HG03039 (cell line): Measurements from ENCODE around the gene BCDIN3D.
"Not testable (repeated sequence)": the region's sequence is repeated elsewhere in the genome, so short reads cannot be mapped to it uniquely, and the experiment has no call there.

Source experiments
- ATAC-seq: cut with Tn5 transposase; IDR thresholded peaks from one replicate; pipeline ENCODE4 v1.9.1; 2021; ENCODE audit warnings: mild to moderate bottlenecking, moderate library complexity; ENCODE audit not compliant: unreplicated experiment

BCDIN3D gene

GRCh38 chr12:49863946-49864797, 21.3 kb upstream of the BCDIN3D start:
- ATAC-seq = no peak

GRCh38 chr12:49860921-49861320, 18.0 kb upstream of the BCDIN3D start:
- not testable (repeated sequence) for ATAC-seq

- ATAC-seq = not testable (repeated sequence)
Measured at GRCh38 chr12:49855890-49856289, 13.0 kb upstream of the BCDIN3D start.

DNA sequence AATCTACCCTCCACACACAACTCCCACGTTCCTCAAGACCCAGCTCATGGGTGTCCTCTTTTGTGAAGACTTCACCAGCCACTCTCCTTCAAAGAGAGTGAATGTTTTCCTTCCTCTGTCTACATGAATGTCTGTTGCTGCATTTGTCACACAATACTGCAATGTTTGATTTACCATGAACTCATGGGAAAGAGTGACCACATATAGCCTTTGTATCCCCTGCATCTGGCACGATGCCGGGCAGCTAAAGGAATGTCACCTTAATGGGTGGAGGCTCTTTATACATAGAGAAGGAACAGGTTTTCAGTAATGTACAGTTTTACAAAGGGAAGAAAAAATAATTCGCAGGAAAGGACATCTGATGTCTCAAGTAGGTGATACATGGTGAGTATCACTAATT, 12.1 kb upstream of the BCDIN3D start:
- ATAC-seq = no peak

- no peak for ATAC-seq
Measured at GRCh38 chr12:49853671-49854070, 10.8 kb upstream of the BCDIN3D start.

- ATAC-seq = no peak
Measured at GRCh38 chr12:49847161-49847560, 4.3 kb upstream of the BCDIN3D start.

DNA sequence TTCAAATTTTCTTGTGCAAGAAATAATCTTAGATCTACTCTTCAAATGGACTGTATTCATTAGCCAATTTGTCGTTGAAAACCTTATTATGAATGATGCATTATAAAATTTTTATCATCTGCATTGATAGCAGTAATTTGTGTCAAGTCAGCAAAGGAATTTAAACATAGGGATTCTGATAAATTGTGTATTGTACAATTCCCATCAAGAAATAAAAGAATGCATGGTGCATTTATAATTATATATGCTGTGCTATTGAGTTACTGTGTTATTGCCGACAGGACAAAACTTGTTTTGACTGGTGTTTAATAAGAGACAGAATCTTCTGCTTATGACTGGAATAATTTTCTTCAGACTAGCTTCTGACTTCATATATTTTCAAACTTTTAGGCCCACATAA, 3.1 kb upstream of the BCDIN3D start:
- no peak for ATAC-seq

DNA sequence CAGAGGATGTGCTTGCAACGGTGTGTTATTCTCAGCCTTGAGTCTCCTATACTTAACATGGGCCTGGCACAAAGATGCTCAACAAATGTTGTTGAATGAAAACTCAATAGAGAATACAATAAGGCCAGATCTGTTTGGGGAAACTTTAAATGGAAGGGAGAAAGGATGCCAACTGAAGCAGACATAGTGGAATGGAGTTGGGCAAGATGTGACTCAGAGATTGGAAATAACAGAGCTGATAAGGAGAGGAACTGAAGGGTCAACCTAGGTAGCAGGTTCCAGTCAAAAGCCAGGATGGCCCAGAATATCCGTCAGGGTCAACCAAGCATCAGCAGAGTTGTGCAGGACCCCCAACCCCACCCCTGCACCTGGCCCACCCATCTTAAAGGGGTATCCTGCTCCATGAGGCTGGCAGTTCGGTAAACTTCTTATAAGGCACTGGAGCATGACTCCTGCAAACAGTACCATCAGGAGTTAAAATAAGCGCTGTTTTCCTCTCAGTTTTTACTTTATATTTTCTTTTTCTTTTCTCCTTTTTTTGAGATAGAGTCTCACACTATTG, 1.1 kb upstream of the BCDIN3D start:
- ATAC-seq = no peak

- ATAC-seq = no peak
Measured at GRCh38 chr12:49843411-49843810, 505 bp upstream of the BCDIN3D start.

DNA sequence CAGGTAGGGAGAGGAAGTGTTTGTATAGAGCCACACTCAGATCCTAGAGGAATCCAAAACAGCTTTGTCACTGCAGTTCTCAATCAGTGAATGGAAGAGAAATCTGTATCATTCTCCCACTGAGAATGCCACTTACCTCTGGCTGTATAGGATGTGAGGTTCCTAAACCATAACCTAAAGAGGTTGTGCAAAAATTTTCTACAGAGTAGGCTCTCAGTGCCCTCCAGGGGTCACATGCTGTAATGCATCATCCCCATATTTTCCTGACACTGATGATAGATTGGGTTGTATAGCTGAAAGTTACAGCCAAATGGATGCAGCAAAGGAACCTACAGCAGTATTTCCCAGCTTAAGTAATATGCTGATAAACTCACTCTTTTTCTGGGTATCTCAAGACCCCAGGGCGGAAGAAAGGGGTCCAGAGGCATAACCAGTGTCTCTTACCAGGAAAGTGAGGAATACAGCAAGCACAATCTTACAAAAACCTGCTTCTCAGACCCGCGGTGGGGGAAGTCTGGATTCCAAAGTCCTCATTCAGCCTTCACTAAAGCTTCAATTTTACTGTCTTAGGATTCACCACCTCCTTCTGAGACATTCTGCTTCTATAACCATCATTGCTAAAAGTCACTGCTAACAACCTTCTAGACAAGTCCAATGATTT, 3.8 kb downstream of the BCDIN3D start:
- no peak for ATAC-seq

DNA sequence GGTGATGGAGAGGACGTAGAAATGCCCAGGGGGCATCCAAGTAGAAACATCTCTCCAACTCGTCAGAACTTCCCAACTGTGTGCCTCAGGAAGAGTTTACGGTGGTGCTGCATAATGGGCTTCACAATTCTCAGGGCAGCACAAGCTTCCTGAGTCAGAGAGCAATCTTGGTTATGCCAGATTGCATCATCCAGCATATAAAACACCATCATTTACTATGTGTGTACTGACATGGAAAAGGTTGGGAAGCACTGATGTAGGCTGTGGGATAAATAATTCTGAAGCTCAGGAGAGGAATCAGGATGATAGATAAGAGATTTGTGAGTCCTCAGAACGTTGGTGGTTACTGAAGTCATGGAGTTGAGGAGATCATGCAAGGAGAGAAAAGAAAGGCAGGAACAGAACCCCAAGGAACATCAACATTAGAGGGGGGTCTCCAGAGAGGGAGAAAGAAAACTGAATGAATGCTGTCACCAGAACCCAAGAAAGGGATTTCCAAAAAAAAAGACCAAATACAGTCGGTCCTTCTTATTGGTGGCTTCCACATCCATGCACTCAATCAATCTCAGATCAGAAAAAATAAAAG, 10.0 kb downstream of the BCDIN3D start:
- no peak for ATAC-seq

GRCh38 chr12:49831717-49832116, 11.2 kb downstream of the BCDIN3D start:
- no peak for ATAC-seq

- peak; percentile 90 for ATAC-seq
Measured at GRCh38 chr12:49828133-49829091, 14.5 kb downstream of the BCDIN3D start, which contains the start of gene NCKAP5L. NCKAP5L (minus strand) TSS chr12:49828413; CDS start chr12:49804044, 24,369 bp downstream.

- ATAC-seq = peak; percentile 15
Measured at GRCh38 chr12:49827401-49828099, 15.4 kb downstream of the BCDIN3D start.

- no peak for ATAC-seq
Measured at GRCh38 chr12:49827051-49827400, 15.9 kb downstream of the BCDIN3D start.

DNA sequence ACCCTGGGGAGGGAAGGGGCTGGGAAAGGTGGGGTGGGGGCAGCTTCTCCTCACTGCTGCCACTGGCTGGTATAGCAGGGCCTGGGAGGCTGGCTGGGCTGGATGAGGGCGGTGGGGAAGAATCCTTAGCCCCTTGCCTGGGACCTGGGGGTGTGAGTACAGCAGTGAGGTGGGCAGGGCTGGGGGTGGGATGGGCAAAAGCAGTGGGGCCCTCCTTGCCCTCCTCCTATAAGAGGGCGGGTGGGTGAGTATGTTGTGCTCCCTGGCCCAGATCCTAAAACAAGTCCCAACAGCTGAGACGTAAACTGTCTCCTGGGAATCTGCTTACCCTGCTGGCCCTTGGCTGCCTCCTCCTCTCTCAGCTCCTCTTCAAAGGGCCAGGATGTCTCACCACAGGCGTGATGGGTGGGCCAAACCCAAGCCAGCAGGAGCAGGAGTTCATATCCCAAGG, 16.9 kb downstream of the BCDIN3D start:
- ATAC-seq = no peak

DNA sequence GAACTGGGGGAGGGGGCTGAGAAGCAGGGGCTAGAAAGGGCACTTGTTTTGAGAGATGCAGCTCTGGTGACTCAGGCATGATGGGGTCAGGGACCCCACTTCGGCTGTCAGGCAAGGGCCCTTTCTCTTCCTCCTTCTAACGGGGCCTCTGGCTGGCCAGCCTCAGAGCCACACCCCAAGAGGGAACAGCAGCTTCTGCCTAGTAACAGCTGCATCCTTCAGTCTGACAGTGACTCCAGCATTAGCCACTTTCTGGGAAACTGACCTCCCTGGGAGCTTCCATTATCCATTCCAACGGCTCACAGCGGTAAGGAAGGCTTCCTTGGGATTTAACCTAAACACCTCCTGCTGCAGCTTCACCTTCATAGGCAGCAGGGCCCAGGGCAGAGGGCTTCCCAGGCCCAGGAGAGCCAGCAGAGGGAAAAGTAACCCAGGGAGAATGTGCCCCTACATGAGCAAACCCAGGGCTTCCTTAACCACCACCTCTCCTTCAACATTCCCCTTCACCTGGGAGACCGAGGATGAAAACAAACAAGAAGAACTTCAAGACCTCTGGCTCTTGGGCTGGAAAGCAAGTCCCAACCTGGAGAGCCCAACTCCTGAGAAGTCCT, 17.4 kb downstream of the BCDIN3D start:
- ATAC-seq = no peak

DNA sequence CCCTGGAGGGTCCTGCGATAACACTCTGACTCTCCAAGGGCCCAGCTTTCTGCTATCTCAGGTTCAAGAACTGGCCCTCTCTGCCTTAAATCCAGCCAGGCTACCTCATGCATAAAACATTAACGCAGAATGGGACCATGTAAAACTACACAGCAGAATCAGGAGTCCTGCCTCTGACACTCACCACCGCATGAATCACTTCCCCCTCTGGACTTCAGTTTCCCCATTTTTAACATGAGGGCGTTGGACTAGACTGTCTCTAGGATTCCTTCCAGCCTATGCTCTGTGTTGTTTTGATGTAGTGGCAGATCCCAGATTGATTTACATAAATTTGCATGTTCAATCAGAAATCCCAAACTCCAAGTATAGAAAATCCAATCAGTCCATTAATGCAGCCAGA, 18.0 kb downstream of the BCDIN3D start:
- ATAC-seq = no peak

GRCh38 chr12:49824416-49824815, 18.5 kb downstream of the BCDIN3D start:
- ATAC-seq = no peak
